22Rv1 (cell line): ENCODE measurements around the gene FAAP20.

ENCODE experiments used
- CTCF ChIP-seq: fragments of 450-650 bp; IDR thresholded peaks from 2 replicates; pipeline ENCODE4 v1.5.1; 2017; ENCODE audit warnings: mild to moderate bottlenecking
- ZFX ChIP-seq: fragments of 450-650 bp; IDR thresholded peaks from 2 replicates; pipeline ENCODE4 v1.6.1; 2017; ENCODE audit warnings: antibody characterized with exemption, borderline replicate concordance

- TF ChIP-seq ZFX (no peak), CTCF (no peak)
Observed at GRCh38 chr1:2205191-2205952, 10.8 kb upstream of the FAAP20 start.
